Ecto neural progenitor cell (in vitro differentiated cells): ENCODE measurements around the gene FAF1.

Source experiments
- DNase-seq: peaks from one replicate; pipeline ENCODE4 v3.0.0-alpha.2; 2018; ENCODE audit warnings: low spot score

FAF1 gene

DNA sequence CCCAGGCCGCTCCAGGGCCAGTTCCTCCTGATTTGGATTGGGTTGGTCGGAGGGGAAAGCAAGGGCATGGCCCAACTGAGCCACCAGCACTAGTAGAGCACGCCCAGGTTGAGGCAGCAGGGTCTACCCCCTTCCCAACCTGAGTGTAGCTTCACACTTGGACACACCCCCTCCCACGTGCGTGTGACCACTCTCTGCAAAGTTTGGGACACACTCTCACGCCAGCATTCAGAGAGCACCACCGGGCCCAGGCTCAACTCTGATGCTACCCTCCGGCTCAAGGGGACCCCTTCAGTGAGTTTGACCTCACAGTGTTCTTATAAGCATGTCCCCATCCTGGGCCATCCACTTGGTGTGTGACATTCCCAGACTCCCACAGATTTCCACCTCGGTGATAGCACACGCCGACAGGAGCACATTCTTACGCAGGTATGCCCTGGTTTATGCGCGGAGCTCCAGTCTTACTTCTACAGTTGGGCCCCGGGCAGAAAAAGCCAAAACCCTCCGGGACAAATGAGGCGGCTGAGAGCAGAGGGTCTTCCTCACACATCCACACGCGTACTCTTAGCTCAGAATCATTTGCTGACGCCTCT is 533.9 kb downstream of the FAF1 start:
- DNase-seq = peak; percentile 50

- DNase-seq = peak; percentile 61
These were observed 534.5 kb downstream of the FAF1 start for GRCh38 chr1:50425376-50426107.

DNA sequence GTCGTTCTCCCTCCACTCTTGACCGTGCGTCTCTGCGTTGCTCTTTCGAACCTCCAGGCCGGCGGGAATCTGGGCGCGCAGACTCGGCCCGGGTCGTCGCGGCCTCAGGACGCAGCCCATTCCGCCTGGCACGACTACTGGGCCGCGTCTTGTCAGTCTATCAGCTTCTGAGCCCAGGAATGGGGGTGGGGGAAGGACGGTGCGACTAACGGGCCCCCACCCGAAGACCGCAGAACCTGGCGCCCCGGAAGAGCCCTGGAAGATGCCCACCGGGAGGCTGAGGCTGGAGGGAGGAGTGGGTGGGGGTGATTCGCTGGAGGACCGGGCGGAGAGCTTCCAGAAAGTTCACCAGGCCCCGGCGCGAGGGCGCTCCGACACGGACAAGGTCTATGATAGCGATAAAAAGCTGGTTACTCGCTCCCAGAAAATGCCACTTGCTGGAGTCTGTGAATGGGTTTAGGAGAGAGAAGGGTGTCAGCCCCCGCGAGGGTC is 535.1 kb downstream of the FAF1 start:
- DNase-seq = peak; percentile 54

GRCh38 chr1:50424045-50424883 is 535.8 kb downstream of the FAF1 start:
- DNase-seq = no peak

GRCh38 chr1:50423670-50424000 is 536.4 kb downstream of the FAF1 start:
- DNase-seq = no peak

GRCh38 chr1:50422946-50423669 is 537.0 kb downstream of the FAF1 start, which contains the start of gene DMRTA2:
TSS of gene DMRTA2 (minus strand) at chr1:50423443. CDS start at chr1:50421536, 1,907 bp downstream.
- DNase-seq = peak; percentile 91

- no peak for DNase-seq
These were observed 537.5 kb downstream of the FAF1 start for GRCh38 chr1:50422675-50422945.

GRCh38 chr1:50421768-50422674 is 538.0 kb downstream of the FAF1 start:
- no peak for DNase-seq

- DNase-seq = no peak
These were observed 538.7 kb downstream of the FAF1 start for GRCh38 chr1:50421366-50421748.

DNA sequence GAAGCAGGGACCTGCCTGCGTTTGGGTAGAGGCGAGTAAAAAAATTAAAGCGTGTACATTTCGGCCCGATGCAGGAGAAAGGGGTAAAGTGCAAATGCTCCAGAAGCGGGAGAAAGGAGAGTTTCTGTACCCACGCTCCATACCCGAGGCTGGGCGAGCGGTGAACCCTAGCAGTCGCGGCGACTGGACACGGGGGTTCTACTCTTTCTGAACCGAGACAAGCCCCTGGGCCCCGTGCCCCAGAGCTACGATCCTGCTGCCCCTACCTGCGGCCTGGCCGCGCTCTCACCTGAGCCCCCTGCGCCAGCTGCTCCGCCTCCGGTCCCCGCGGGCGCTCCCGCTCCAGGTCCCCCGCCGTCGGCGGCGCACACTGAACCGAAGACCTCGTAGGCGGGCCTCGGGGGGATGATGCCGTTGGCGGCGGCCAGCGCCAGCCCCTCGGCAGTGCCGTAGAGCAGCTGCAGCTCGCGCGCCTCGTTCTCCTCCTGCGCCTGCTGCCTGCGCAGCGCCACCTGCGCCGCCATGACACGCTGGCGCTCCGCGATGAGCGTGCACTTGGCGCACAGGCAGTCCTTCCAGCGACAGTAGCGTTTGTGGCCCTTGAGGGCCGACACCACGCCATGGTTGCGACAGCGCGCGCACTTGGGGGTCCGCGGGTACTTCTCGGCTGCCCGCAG is 539.2 kb downstream of the FAF1 start:
- peak; percentile 69 for DNase-seq

- DNase-seq = no peak
These were observed 540.0 kb downstream of the FAF1 start for GRCh38 chr1:50419907-50420677.

GRCh38 chr1:50419192-50419906 is 540.7 kb downstream of the FAF1 start:
- DNase-seq = peak; percentile 80

DNA sequence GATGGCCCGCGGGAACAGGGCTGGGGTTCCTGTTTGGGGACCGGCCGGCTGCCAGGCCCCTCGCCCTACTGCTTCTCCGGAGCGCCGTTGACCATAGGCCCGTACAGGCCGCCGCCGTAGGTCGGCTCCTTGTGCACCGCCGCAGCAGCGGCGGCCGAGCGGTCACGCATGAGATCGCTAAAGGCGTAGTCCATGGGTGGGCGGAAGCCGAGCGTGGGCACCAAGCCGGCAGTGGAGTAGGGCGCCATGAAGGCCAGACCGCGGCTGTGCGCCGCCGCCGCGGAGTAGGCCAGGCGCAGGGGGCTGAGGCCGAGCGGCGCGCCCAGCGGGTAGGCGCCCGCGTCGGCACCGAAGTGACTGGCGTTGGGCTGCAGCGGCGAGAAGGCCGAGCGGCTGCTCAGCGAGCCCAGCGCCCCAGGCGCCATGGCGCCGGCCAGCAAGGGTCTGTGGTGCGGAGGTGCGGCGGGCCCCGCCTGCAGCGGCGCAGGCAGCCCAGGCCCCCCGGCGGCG is 541.4 kb downstream of the FAF1 start:
- DNase-seq = peak; percentile 78

GRCh38 chr1:50417946-50418599 is 542.0 kb downstream of the FAF1 start:
- no peak for DNase-seq

GRCh38 chr1:50417507-50417906 is 542.6 kb downstream of the FAF1 start:
- no peak for DNase-seq

DNA sequence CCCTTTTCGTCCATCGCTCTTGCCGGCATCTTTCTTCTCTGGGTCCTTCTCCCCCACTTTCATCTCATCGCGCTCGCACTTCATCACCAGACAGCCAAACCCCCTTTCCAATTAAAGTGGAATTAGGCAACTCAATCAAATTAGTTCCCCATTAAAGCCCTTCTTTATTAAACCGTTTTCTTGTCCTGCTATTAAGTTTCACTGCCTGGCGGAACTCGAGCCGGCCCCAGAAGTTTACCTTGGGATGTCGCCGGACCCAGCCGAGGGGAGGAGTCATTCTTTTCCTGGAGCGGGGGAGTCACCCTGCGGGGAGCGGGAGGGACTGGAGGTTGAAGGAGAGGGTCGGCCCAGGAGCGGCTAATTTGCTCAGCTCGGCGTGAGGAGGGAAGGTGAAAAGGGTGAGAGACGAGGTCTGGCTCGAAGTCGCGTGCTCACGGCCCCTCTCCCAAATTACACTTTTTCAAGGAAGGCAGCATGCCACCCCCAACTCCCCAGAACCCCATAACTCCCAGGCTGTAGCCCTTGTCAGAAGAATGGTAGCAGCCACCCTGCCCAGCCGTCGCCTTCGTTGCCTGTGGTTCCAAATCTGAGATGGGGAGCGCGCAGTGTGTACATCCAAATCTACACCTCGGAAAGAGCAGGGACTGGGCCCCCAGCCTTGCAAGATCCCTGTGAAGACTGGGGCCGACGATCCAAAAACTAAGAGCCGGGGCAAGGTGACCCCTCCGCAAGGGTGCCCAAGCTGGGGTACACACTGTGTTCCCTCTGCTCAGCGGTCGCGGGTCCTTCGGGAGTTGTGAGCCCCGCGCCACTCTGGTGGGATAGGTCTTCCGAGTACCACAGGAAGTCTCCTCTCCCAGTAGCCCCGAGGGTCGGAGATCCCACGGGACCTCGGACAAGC is 543.3 kb downstream of the FAF1 start:
- peak; percentile 52 for DNase-seq

DNA sequence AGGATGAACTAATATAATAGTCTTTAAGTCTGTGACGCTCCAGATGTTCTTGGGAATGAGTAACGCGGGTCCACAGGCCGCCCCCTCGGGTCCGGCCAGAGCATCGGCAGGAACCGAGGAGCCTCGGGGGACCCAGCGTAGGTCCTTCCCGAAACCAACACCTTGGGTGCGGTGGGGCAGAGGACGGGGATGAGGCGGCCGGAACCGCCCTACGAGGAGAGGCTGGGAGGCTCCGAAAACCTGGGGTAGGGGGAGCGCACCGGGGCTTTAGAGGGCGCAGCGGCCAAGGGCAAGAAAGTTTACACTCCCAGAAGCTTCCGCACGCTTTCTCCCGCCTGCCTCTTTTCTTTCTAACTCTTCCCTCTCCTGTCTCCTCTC is 543.9 kb downstream of the FAF1 start:
- DNase-seq = peak; percentile 50
